ENCODE measurements around the gene GET3.
"Not testable (repeated sequence)": the region's sequence is repeated elsewhere in the genome, so short reads cannot be mapped to it uniquely, and the experiment has no call there.

The GET3 gene

DNA sequence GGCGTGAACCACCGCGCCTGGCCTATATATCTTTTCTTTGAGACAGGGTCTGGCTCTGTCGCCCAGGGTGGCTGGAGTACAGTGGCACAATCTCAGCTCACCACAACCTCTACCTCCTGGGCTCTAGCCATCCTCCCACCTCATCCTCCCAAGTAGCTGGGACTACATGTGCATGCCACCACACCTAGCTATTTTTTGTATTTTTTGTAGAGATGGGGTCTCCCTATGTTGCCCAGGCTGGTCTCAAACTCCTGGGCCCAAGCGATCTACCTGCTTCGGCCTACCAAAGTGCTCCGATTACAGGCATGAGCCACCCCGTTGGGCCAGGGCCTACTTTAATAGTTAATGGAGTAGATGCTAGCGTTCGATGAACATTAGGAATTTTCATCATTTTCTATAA is 17.0 kb upstream of the GET3 start:
- DNase-seq, result no peak

- peak; percentile 7 to 31 (median 18) for DNase-seq
These were observed 16.2 kb upstream of the GET3 start for GRCh38 chr19:12720851-12721655.

DNA sequence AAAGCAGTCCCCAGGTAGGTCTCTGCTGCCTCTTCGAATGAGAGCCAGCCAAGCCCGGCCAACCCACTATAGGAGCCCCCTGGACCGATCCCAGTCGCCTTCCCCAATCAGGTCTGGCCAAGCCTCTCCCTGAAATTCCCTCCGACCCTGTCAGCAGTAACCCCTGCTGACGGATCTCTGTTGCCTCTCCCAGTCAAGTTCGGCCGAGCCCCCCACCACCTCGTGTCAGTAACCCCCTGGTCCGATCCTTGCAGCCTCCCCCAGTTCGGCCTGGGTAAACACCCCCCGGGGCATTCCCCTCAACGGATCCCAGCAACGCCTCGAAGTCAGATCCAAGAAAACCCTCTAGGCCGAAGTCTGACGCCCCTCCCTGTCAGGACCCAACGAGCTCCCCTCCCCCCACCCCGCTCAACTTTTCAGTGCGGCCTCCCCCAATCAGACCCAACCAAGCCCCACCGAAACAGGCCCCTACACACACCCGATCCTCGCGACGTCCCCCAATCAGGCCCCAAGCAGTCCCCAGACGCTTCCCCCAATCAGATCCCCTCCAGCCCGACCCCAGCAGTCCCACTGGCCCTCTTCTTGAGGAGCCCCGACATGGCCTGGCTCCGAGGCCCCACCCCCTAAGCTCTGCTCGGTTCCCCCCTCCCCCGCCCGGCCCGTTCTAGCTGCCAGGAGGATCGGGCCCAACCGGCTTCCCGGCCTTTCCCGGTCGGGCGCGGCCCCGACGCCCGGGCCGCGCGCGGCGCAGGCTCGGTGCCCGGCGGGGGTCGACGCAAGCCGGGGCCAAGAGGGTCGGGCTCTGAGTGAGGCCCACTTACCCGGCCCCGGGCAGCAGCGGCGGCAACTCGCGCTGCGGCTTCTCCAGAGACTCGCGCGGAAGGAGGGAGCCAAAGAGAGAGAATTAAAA is 15.4 kb upstream of the GET3 start:
- peak; percentile 57 to 84 (median 67) for DNase-seq

DNA sequence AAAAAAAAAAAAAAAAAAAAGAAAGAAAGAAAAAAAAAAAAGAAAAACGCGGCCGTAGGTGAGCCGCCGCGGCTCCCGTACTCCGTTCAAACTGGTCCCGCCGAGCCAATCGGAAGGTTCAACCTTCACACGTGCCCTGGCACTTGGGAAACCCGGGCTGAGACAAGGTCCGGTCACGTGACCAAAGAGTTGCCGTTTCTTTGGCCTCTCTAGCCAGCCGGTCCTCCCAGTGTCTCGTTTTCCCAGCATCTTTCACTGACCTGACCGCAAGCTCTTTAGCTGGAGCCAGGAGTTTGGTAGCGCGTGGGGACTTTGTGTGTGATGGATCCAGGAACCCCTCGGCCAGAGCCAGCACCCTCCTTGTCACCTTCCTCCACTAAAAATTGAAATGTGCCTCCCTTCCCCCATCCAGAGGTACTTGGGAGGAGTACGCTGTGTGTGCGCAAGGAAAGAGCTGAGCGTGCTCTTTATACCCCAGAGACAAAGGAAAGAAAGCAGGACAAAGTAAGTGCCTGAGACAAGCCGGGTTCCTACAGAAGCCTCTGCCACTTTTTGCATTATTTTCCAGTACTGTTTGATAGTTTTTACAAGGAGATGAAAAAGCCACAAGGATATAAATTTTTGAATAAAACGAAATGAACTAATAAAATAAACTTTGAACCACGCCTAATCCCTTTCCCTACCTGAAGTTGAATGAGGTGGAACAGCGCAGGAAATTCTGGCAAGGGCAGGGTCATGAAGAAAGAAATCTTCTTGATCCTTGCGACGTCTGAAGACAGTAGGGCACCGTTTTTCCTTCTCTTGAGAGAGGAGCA is 14.5 kb upstream of the GET3 start:
- DNase-seq, result peak; percentile 99 to 100 (median 100)

DNA sequence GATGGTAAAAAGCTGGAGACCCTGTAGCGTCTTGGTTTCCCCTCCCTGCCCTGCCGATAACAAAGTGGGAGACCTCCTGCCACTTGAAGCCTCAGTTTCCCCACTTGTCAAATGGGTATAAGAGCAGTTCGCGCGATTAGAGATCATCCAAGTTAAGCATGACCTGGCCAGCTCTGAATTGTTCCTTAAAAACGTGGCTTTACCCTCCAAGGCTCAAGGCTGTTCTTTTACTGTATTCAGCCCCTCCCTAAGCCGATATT is 14.0 kb upstream of the GET3 start:
- DNase-seq, result peak in 2 of 3 donors; percentile 13 to 17

GRCh38 chr19:12723641-12724426 is 13.5 kb upstream of the GET3 start, which contains the start of gene TNPO2:
Gene TNPO2 (minus strand): TSS chr19:12723932. CDS start chr19:12720977, 2,955 bp downstream.
- DNase-seq, result peak; percentile 54 to 69 (median 58)

DNA sequence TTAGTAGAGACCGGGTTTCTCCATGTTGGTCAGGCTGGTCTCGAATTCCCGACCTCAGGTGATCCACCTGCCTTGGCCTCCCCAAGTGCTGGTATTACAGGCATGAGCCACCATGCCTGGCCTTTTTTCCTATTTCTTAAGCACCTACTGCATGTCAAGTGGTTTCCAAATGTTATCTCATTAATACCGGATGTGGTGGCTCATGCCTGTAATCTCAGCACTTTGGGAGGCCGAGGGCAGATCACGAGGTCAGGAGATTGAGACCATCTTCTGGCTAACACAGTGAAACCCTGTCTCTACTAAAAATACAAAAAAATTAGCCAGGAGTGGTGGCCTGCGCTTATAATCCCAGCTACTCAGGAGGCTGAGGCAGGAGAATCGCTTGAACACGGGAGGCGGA is 11.7 kb upstream of the GET3 start:
- not testable (repeated sequence) for DNase-seq

DNA sequence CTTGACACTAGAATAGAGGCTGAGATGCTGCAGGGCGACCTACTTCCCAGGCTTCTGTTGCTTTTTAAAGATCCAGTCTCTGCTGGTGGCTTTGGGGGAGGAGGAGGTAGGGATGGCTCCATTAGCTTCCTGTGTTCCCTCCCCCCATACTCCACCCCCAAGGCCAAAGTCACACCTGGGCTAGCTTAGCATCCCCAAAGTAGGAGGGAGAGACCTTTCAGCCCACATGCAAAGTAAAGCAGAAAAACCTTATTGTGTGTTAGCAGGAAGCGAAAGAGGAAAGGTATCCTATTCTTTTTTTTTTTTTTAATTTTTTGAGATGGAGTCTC is 10.3 kb upstream of the GET3 start:
- DNase-seq, result no peak

- no peak for DNase-seq
These were observed 9.4 kb upstream of the GET3 start for GRCh38 chr19:12727745-12728433.

- peak in 1 of 3 donors; percentile 13 for DNase-seq
These were observed 7.2 kb upstream of the GET3 start for GRCh38 chr19:12730064-12730463.

DNA sequence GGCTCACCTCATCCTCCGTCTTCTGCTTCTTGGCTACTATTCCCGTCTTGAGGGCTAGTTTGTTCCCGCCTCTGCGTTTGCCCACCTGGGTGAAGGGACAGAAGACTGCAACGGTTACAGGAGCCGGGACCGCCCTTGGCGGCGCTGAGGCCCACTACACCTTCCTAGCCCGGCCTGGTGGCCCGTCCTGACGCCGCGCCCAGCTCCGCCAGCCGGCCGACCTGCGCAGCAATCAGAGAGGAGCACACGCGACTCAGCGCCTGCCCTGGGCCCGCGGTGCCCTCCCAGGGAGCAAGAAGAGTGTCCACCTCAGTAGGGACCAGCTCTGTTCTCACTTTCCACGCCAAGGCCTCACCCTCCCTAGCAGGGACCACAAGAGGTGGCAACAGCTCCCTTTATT is 6.0 kb upstream of the GET3 start:
- DNase-seq, result no peak

DNA sequence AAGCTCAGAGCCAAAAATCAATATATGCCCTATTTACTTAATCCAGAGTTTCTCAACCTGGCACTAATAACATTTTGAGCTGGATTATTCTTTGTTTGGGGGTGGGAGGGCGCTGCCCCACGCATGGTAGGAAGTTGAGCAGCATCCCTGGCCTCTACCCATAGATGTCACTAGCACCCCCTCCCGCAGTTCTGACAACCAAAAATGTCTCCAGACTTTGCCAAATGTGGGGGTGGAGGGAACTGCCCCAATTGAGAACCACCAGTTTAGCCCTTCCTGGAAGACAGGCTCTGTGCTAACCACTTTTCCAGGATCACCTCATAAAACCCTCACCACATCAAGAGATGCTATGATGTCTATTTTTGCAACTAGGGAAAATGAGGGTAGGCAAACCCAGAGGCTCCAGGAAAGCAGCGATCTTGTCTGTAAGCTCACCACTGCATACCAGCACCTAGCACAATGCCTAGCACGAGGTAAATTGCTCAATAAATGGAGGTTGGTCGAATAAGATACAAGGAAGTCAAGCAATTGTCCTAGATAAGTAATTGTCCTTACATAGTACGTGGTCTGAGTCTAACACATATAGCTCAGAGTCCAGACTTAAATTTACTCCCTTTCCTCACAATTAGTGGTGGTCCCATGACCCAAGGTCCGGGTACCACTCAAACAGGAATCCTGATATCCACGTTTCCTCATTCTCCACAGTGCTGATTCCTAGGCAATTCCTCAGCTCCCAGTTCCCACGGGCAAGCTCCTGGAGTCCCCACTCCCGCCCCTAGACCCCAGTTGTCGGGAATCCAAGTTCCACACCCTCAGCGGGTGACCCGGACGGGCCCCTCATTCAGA is 3.7 kb upstream of the GET3 start:
- peak; percentile 78 to 86 (median 83) for DNase-seq

DNA sequence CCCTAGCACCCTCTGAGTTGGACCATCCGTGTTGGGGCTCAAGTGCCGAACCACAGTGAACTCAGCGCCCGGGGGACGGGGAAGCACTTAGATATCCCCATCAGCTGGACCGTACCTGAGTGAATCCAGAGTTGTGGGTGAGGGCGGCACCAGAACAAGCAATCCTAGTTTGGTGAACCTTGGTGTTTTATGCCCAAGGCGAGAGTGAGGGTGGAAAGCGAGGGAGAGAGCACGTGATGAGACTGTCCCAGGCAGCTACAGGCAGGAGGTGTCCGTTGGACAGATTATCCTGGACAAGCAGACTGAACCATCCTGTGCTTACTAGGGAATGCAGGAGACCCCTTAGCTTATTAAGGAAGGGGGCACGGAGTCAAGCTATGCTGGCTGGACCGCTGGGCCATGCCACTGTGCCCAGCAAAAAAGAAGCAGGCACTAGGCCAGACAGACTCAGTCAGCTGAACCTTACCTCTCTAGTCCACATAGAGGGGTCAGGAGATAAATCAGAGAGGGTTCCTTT is 596 bp downstream of the GET3 start:
- no peak for DNase-seq

DNA sequence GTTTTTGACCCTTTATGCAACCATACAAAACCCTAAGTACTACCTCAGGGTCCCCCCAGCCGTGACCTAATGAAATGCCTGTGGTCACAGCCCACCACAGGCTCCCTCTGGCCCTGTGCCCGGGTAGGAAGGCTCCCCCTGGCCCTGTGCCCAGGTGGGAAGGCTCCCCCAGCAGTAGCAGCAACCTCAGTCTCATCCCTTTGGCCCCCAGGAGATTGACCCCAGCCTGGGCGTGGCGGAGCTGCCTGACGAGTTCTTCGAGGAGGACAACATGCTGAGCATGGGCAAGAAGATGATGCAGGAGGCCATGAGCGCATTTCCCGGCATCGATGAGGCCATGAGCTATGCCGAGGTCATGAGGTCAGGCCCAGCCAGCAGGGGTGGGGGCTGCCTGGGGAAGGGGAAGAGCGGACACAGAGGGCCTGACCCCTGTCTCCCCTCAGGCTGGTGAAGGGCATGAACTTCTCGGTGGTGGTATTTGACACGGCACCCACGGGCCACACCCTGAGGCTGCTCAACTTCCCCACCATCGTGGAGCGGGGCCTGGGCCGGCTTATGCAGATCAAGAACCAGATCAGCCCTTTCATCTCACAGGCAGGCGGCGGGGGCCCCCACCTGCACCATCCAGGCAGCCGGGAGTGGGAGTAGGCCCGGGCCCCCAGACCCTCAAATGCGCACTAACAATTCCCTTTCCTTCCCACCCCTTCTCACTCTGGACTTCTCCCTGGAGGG is 8.0 kb downstream of the GET3 start:
- no peak for DNase-seq

DNA sequence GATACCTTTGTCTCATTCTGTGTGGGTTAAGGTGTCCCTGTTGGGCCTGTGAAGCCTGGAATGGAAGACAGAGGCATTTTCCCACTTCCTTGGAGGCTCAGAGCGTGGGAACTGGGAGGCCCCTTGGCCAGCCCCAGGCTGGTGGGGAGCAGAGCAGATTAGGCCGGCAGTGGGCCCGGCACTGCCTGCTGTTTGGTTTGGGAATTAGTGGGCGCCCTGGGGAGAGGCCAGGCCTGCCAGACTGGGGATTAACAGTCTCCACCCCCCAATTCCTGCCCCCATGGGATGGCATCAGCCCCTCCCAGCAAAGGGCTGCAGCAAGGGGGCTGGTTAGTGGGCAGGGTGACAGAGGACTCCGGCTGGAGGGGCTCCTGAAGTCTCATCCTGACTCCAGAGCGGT is 11.2 kb downstream of the GET3 start:
- no peak for DNase-seq

DNA sequence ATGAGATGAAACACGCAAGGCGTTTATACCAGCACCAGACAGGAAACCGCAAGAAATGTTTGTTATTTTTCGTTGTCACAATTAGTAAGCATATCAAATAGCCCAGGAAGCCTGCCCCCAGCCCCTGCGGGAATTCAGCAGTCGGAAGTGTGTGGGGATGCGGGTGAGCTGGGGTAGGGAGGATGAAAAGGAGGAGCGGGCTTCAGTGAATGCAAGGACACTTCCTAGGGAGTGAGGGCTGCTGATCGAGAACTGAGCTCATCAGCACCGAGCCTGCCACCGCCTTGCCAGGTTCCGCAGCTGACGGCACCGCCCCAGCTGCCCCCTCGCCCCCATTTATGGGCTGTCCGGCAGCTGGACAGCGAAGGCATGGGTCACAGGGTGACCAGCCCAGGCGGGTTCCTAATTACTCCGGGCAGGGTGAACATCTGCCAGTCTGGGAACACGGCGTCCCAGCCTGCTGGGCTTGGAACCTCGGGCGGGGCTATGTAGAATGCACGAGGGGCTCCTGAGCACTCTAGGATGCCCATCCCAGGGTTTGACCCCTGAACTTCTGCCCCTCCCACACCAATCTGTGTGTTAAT is 12.7 kb downstream of the GET3 start:
- no peak for DNase-seq

DNA sequence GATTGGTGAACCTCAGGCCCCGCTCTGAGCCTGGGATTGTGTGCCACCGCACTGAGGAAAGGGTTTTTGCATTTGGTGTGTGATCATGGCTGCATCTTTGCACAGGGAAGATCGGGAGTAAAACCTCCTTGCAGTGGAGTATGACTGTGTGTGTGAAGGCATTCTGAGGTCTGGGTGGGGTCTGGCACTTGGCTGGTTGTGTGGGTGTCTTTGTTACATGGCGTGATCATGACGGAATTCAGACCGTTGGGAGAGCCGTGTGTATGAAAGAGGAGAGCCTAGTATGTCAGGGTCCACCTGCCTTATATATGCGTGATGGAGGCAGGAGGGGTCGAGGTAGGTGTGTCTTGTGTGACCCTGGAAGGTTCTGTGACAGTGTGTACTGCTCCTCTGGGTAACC is 13.6 kb downstream of the GET3 start:
- no peak for DNase-seq

DNA sequence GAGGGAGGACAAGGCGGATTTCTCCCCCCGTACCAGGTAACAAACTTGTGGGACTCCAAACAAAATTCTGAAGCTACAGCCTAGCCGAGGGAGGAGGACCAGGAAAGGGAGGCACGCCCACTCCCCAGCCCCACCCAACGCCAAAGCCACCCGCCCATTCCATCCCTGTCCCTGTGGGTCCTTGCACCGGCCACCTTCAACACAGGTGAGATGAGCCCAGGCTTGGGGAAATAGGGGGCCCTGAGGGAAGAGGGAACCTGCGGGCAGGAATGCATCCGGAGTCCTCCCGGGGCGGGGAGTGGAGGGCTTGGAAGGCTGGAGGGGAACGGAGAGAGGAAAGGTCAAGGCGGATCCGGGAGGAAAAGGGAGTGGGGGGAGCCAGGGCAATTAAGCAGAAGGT is 14.3 kb downstream of the GET3 start, which contains the start of gene BEST2:
TSS of gene BEST2 (plus strand) at position 157 of the 400 bp plus-strand sequence. CDS start 802 bp downstream, outside the sequence.
- DNase-seq, result no peak

DNA sequence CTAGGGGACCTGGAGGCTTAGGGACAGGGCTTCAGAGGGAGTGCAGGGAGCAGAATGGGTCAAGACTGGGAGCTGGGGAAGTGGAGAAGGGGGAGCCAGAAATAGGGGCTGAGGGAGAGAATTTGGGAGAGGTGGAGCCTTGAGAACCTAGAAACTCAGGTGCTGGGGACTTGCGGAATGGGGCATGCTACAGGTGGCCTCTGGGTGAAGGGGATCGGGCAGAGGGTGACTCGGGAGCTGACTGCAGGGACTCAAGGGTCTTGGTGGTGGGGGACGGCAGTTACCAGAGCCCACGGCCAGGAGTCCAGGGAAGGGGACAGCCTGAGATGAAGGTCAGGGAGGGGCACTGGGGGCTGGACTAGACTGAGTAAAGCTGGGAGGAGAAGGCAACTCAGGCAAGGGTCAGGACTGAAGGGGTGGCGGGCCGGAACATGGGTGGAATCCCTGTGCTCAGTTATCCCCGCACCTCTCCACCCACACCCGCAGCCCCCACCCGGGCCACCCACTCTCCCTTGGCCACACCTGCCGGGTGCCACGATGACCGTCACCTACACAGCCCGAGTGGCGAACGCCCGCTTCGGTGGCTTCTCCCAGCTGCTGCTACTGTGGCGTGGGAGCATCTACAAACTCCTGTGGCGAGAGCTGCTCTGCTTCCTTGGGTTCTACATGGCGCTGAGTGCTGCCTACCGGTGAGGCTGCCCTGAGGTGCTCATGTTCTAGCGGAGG is 14.9 kb downstream of the GET3 start:
- no peak for DNase-seq
